Fibroblast of upper back skin (primary cell): Measurements from ENCODE around the gene MCM6.
"Not testable (repeated sequence)": the region's sequence is repeated elsewhere in the genome, so short reads cannot be mapped to it uniquely, and the experiment has no call there.

ENCODE experiments used
- DNase-seq: peaks from one replicate; pipeline ENCODE4 v3.0.0-alpha.2; 2013

MCM6 gene

DNA sequence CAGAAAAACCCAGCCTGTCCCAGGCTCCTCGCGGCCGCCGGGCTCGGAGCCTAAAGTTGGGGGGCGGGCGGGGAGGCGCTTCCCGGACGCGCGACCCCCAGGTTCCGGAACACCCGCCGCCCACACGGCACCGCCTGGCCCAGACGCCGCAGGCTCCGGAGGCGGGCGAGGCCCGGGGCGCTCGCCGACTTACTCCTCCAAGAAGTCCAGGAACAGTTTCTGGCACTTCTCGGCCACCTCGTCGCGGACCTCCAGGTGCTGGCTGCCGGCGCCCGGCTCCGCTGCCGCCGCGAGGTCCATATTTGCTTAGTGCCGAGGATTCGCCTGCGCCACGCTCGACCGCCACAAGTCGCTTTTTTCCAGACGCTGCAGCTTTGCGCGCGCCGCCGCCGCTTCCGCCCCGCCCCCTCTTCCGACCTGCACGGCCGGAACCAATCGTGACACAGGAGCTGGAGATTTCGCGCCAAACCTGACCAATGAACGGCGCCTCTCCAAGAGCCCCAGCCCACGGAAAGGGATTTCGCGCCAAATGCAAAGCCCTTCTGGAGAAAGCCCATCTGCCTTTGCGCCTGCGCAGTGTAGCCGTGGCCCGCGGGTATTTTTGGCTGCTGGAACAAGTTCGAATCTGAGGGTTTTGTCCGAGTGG, at the start of gene MCM6:
TSS of gene MCM6 (minus strand) at position 378 of the 646 bp plus-strand sequence. CDS start at position 300, 78 bp downstream.
- DNase-seq = peak; percentile 99

DNA sequence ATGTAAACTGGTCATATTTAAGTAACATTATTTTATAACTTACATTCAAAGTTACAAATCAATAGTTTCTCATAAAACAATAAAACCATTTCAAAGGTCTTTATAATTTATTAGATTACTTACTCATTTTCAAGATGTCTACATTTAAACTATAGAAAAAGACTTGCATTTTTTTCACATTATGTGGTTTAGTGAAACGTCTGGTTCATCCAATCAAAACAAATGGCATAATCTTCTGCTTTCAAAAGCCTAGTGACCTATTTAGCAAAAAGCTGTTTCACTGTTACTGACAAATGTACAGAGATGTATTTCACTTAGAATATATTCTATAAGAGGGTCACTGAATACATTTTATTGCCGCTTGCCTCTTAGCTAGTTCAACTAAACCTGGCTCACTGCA, 49.3 kb upstream of the MCM6 start:
- DNase-seq = peak; percentile 37

DNA sequence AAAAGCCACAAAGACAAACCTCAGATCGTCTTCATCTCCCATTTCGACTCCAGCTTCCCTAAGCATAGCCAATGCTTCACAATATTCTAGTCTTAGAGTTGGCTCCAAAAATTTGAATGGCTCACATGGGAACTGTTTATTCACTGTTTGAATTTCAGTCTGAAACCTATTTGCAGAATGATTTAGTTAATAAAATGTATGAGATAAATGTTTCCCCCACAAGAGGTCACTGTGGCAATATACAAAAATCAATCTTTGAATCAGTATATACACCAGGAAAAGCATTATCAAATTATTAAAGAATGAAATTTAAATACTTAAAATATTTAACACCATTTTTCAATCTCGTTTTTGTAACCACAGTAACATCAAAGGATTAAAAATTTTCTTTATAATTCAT, 40.0 kb upstream of the MCM6 start:
- peak; percentile 37 for DNase-seq

DNA sequence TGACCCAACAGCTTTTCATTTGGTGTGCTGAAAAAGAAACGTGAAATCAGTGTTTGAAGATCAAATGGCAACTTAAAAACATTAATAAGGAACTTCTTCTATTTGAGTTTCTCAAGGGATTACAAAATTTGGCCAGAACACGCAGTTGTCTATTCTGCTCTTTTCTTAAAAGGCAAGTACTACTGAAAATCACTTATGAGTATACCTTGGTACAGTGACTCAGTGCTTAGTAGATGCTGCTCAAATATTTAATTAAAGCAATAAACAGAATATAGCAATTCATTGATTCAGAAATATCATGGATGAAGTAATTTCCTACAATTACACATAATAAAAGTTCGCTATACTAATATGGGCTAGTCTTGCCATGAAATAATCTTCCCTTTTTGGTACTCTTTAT, 38.2 kb upstream of the MCM6 start:
- no peak for DNase-seq

DNA sequence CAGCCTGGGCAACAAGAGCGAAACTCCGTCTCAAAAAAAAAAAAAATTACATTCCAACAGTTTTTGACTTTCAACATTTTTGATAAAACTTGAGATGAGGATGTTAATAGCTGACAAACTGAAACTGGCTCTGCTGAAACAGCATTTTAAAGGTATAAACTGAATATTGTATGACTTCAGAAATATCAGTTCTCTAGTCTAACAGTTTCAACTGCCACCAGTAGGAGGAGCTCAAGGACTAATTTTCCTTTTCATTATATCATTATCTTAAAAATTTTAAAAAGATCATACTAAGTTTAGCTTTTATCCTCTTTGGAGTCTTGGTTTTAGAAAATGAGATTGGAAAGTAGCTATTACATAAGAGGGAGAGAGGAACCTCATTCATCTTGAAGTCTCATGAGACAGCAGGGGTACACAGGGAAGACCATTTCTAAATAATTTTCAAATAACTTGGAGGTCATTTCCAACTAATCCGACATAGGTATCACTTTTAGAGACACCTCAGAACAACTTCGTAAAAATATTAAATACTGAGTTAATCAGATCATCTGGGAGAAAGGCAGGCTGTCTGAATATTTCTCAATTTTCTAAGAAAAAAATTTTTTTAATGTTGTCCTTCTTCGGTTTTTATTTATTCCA, 37.6 kb upstream of the MCM6 start:
- peak; percentile 47 for DNase-seq

DNA sequence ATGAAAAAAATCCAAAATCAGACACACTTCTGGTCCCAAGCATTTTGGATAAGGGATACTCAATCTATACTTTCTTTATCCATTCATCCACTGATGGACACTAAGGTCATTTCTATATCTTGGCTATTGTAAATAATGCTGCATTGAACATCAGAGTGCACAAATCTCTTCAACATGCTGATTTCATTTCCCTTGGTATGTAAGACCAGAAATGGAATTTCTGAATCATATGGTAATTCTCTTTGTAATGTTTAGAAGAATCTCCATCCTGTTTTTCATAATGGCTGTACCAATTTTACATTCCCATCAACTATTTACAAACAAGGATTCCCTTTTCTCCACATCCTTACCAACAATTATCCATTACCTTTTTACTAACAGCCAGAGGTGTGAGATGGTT, 33.7 kb upstream of the MCM6 start:
- peak; percentile 41 for DNase-seq

DNA sequence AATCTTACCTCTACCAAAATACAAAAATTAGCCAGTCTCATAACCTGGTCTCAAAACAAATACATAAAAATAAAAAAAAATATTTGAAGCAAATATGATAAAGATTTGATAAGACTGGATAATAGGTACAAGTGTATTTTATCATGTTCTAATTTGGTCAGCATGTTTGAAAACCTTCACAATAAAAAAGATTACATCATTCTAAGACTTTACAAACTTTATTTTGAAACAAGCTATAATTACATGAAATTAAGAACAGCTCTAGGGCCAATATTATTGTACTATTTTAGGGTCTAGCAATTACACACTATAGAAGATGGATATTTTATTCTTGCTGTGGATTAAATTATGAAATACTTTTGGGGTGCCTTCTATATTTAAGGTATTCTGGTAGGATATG, 29.4 kb upstream of the MCM6 start:
- DNase-seq = no peak

DNA sequence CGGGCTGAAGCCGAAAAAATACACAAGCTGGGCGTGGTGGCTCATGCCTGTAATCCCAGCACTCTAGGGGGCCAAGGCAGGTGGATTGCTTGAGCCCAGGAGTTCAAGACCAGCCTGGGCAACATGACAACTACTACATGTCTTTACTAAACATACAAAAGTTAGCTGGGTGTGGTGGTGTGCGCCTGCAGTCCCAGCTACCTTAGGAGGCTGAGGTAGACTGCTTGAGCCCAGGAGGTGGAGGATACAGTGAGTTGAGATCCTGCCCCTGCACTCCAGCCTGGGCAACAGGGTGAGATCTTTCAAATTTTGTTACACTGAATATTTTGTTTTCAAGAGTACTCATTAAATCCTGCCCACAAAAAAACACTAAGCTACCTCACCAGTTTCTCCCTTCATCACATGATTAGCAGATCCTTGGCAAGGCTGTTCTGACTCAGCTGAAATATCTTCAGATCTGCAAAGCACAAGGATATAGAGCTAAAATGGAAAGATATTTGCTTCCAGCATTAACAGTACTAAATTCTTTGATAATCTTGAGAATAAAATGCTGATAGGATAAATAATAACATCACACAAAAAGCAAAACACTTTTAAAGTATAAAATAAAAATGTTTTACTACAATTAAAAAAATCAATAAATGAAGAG, 28.2 kb upstream of the MCM6 start:
- peak; percentile 10 for DNase-seq

DNA sequence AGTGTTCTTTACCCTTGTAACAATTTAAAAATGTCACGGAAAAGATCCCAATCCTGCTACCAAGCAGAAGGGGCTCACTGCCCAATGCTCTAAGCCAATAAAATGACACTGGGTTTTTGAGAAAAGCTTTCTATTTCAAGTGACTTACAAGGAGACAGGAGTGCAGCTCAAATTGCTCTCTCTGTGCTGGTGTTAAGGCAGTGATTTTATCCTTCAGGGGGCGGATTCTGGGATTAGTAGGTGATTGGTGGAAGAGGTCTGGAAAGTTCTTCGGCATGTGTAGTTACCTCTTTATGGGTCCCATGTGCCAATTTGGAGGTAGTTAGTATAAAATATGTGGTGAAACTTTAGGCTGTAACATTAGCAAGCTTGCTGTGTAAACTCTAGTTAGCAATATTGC, 27.4 kb upstream of the MCM6 start:
- no peak for DNase-seq

DNA sequence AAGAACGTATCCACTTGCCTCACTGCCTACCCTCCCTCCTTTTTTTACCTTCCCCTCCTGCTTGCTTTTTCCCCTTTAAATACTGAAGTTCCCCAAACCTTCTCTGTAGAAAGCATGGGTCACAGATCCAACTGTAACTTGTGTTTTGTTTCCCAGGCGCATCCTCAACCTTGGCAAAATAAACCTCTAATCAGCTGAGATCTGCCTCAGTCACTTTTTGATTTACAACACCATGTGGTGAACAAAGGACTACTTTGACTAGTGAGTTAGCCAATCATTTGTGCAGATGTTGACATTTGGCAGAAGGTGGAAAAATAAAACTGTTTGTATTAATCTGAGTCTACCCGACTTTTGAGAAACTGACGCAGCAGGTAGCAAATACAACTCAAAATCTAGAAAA, 23.3 kb upstream of the MCM6 start:
- DNase-seq = no peak

DNA sequence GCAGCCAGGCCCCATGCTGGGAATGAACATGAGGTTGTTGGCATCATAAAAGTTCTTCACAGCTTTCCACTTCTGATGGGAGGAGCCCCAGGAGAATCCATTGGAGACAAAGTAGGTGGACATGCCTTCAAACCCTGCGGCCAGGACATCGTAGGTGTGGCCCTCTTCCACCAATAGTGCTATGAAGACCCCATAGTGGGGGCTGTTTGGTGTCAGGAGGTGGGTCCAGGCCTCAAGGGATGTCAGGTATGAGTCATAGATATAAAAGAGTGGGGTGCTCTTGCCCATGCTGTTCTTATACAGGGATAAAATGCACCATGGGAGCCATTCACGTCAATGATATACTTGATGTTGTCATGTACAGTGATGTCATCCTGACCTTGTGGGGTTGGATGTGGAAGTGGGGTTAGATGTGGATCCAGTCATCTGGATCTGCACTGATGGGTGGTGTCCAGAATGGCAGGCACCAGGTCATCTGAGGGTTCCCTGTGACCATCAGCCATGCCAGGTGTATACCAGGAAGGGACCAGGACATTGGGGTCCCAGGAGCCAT, 22.1 kb upstream of the MCM6 start:
- DNase-seq = no peak

DNA sequence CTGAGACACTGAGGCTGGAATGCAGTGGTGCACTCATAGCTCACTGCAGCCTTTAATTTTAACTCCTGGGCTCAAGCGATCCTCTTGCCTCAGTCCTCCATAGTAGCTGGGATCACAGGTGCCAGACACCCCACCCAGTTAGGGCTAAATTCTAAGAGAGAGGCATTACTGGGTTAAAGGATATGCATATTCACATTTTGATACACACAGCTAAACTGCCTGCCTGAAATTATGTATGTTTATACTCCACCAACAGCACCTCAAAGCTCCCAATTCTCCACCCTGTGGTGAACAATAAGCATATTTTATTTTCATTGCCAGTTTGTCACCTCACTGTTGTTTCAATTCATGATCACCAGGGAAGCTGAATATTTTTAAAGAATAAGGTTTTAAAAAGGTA, 18.7 kb upstream of the MCM6 start:
- DNase-seq = no peak

DNA sequence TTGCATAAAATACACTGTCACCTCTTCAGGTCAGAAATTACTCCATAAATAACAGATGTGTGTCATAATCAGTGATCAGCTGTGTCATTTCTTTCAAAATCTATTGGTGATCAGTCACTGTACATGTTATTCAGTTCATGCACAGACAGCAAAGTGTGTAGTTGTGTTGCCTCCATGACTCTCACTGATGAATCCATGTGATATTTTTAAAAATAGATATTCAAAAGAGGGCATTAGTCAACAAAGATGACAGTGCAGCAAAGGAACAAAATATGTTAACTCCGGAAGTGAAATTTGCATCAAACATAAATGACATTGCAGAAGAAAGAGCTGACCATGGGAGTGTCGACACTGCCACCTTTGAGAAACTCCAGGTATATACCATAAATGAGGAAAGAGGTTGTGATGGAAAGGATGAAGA, 17.1 kb upstream of the MCM6 start:
- no peak for DNase-seq

DNA sequence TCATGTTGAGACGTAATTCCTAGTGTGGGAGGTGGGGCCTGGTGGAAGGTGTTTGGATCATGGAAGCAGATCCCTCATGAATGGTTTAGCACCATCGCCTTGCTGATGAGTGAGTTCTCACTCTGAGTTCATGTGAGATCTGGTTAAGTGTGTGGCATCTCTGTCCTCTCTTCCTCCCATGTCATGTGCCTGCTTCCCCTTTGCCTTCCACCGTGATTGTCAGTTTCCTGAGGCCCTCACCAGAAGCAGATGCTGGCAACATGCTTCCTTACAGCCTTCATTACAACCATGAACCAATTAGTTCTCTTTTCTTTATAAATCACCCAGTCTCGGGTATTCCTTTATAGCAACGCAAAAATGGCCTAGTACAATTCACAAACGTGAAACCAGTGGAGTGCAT, 14.6 kb upstream of the MCM6 start:
- DNase-seq = no peak

DNA sequence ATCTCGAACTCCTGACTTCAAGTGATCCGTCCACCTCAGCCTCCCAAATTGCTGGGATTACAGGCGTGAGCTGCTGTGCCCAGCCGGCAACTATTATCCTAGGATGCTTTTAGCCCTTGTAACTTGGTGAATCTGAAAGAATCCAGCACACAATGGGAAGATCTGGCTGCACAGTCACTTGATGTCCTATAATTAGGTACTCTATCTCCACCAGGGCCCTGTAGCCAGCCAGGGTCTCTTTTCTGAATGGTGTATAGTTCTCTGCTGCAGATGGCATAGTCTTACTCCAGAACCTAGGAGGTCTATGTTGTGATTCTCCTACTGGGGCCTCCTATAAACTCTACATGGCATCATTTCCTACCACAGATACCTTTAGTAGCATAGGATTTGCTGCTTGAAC, 13.9 kb upstream of the MCM6 start:
- no peak for DNase-seq

DNA sequence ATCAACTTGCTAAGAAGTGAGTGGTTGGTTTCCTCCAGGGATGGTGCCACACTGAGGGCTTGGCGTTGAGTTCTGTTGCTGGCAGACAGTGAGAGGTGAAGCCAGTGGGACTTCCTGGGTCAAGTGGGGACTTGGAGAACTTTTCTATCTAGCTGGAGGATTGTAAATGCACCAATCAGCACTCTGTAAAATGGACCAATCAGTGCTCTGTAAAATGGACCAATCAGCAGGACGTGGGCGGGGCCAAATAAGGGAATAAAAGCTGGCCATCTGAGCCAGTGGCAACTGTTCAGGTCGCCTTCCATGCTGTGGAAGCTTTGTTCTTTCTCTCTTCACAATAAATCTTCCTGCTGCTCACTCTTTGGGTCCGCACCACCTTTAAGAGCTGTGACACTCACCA, 12.3 kb upstream of the MCM6 start:
- DNase-seq = not testable (repeated sequence)

DNA sequence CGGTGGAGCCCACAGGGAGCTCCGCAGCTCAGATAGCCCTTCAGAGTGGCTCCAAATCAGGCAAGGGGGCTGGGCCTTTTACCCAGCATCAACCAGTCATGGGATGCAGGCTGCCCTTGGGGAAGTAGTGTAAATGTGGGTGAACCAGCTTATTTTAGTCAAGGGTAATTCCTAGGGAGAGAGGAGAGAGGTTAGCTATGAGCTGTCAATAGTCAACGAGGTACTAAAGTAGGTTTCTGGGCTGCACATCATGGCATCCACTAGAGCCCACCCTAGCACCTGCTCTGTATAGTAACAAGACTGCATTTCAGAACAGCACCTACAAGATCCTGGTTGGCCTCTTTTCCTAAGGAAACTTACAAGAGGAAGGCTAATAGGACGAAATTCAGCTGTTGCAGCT, 9.5 kb upstream of the MCM6 start:
- no peak for DNase-seq

DNA sequence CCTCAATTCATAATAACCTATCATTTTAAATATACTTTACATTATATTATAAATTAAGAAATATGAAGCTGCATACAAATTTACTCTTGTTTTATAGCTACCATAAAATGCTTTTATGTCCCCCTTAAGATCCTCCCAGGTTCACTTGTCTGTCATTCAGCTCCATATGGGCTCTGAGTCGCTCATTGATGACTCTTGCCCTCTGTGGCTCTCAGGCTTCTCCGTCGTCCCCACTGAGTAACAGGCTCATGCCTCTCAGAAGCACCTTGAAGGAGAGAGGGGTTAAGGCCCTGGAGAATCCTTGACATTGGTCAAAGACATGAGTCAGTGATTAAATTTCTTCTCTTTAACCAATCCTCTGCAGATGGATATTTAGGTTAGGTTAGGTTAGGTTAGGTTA, 6.2 kb upstream of the MCM6 start:
- no peak for DNase-seq

DNA sequence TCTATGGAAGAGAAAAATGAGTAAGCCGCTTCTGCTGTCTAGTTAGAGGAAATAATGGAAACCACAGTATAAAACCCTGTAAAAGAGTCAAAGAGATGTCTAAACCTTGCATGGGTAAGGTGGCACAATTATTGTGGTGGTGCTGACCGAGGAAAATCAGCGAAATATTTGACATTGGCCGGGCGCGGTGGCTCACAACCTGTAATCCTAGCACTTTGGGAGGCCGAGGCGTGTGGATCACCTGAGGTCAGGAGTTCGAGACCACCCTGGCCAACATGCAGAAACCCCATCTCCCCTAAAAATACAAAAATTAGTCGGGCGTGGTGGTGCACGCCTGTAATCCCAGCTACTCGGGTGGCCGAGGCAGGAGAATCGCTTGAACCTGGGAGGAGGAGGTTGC, 527 bp upstream of the MCM6 start:
- DNase-seq = not testable (repeated sequence)

DNA sequence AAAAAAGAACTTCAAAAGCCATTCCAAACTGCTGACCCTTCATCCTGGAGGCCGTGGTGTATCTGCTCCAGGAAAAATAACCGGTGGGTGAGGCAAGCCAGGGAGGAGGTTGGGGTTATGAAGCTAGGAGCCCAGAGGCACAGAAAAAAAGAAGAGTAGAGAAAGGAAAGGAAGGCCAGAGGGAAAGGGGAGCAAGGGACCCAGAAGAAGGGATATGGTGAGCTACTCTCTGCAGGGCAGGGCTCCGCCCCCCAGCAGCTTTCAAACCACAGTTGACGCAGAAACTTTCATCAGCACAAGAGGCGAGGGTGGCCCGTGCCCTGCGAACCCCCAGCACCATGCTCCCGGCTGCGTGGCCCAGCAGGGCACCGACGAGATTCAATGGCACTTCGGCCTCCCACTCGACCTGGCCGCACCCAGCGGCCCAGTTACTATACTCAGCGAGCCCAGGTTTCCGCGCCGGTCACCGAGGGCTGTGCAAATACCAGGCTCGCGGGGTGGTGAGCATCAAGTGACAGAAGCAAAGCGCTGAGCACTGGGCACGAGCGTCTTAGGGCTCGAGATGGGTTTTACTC, 665 bp downstream of the MCM6 start:
- DNase-seq = peak; percentile 60

DNA sequence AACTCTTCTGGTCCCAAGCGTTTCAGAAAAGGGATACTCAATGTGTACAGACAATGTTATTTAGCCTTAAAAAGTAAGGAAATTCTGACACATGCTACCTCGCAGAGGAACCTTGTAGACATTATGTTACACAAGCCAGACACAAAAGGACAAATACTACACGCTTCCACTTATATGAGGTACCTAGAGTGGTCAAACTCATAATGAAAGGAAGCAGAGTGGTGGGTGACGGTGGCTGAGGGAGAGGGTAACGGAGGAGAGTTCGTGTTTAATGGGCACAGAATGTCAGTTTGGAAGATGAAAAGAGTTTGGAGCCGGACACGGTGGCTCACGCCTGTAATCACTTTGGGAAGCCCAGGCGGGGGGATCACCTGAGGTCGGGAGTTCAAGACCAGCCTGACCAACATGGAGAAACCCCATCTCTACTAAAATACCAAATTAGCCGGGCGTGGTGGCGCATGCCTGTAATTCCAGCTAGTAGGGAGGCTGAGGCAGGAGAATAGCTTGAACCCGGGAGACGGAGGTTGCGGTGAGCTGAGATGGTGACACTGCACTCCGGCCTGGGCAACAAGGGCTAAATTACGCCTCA, 1.4 kb downstream of the MCM6 start:
- DNase-seq = no peak

DNA sequence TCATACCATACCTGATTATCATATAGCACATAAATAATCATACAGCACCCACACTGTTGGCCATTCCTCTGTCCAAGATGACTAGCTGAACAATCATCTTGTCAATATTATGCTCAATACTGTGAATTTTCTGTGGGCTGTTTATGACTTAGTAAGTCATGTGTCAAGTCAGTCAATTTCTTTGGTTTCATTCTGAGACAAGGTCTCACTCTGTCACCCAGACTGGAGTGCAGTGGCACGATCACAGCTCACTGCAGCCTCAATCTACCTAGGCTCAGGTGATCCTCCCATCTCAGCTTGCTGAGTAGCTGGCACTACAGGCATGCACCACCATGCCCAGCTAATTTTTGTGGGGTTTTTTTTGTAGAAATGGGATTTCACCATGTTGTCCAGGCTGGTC, 5.7 kb downstream of the MCM6 start:
- DNase-seq = no peak

DNA sequence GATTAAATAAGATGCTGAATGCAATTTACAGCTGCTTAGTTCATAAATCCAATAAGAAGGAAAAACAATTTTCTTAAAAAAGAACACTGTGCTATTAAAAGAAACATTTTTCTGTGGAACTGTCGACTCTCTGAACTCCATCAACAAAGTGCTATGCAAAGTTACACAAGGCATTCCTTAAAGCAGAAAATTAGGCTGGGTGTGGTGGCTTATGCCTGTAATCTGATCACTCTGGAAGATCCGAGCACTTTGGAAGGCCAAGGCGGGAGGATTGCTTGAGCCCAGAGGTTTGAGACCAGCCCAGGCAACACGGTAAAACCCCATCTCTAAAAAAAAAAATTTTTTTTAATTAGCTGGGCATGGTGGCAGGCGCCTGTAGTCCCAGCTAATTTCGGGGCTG, 13.0 kb downstream of the MCM6 start:
- no peak for DNase-seq

DNA sequence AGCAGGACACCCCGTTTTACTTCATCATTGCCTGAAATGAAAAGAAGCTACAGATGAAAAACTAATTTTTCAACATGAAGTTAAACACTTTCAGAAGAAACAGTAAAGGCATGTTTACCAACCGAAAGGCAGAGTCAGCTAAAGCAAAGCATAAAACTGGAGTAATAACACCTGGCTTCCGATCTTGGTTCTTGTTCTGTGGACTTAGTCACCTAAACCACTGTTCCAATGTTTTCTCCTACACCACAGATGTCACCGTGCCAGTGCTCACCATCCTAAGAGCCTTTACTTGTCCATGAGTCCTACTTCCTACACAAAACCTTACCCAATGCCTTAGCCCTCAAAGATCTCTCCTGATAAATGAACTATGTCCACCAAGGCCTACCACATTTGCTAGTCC, 13.5 kb downstream of the MCM6 start:
- DNase-seq = no peak
